GM12872 (cell line): ENCODE measurements around the gene PRCP.

Experiments used
- TF ChIP-seq, protein P1 (sequence below): IDR thresholded peaks from 3 replicates; pipeline ENCODE4 v1.5.1; 2011; ENCODE audit warnings: low read depth, mild to moderate bottlenecking, low read length, moderate library complexity; ENCODE audit not compliant: insufficient read depth

Gene PRCP

DNA sequence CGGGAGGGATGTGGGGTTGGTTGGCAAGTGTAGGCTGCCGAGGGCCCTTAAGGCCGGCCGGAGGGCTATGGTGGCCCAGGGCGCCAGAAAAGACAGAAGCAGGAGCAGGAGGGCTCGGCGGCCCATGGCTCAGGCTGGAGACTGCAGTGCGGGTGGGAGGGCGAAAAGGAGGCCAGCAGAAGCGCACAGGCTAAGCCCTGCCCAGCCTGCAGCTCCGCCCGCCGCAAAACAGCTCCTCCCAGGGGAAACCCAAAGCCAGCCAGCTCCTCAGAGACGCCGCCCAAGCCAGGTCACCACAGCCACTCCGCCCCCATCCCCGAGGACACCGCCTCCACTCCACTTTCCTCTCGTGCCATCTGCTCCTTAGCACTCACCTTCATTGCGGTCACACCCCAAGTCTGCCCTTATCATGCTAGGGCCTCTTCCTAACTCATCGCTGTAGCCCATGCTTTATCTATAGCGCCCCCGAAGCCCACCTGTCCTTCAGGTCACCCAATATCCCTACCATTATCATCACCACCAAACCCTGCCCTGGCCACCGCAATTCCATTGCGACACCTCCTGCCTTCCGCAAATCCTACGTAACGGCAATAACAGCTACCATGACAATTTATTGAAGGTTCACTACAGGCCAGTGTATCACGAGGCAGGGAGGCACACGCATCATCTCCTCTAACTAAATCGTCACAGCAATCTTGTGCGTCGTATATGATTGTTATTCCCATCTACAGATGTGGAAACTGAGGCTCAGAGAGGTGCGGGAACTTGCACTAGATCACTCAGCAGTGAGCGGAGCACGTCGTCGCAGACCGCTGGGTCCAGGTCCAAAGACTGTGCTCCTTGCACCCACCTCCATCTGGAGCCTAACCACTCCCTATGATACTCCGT, at the start of gene PRCP:
Gene PRCP, minus strand, starts transcription at position 154 of the 888 bp plus-strand sequence. Its CDS starts 28 bp downstream, at position 126.
- TF ChIP-seq, protein P1, sequence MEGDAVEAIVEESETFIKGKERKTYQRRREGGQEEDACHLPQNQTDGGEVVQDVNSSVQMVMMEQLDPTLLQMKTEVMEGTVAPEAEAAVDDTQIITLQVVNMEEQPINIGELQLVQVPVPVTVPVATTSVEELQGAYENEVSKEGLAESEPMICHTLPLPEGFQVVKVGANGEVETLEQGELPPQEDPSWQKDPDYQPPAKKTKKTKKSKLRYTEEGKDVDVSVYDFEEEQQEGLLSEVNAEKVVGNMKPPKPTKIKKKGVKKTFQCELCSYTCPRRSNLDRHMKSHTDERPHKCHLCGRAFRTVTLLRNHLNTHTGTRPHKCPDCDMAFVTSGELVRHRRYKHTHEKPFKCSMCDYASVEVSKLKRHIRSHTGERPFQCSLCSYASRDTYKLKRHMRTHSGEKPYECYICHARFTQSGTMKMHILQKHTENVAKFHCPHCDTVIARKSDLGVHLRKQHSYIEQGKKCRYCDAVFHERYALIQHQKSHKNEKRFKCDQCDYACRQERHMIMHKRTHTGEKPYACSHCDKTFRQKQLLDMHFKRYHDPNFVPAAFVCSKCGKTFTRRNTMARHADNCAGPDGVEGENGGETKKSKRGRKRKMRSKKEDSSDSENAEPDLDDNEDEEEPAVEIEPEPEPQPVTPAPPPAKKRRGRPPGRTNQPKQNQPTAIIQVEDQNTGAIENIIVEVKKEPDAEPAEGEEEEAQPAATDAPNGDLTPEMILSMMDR, result 0 out of 3 replicates have a peak, but pooled peaks have one; percentile 5

DNA sequence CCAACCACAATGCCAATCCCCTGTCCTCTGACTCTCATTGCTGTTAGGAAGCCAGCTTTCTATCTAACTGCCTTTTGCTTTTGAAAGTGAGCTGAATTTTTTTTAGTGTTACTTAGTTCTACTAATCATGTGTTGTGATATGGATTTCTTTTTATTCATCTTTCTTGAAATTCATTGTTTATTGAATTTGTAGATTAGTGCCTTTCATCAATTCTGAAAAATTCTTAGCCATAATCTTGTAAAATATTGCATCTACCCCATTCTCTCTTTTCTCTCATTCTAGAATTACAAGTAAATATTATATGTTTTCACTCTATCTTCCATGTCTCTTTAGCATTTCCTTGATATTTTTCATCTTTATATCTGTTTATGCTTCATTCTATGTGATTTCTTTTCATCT, 49.1 kb upstream of the PRCP start:
- TF ChIP-seq, protein P1, result no peak

DNA sequence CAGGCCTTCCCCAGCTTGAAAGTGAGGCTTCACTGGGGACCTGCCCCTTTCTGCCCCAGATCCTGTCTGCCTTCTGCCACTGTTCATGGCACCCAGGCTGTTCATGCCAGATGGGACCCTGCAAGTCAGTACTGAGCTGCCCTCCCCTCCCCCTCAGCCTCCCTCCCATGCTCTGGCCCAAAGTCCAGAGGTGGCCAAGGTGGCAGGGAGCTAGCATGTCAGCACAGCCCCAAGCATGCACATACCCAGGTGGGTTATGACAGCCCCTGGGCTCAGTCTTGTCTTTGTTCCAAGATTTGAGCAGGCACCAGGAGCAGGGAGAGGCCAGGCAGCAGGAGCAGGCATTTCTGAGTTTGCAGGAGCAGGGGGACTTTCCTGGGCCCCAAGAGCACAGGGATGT, 45.5 kb upstream of the PRCP start:
- TF ChIP-seq, protein P1, result no peak

DNA sequence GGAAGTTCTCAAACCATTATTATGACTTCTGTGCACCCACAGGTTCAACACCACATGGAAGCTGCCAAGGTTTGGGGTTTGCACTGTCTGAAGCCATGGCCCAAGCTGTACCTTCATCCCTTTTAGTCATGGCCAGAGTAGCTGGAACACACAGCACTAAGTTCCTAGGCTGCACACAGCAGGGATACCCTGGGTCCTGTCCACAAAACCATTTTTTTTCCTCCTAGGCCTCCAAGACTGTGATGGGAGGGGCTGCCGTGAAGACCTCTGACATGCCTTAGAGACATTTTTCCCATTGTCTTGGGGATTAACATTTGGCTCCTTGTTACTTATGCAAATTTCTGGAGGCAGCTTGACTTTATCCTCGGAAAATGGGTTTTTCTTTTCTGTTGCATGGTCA, 44.0 kb upstream of the PRCP start:
- TF ChIP-seq, protein P1, result no peak

DNA sequence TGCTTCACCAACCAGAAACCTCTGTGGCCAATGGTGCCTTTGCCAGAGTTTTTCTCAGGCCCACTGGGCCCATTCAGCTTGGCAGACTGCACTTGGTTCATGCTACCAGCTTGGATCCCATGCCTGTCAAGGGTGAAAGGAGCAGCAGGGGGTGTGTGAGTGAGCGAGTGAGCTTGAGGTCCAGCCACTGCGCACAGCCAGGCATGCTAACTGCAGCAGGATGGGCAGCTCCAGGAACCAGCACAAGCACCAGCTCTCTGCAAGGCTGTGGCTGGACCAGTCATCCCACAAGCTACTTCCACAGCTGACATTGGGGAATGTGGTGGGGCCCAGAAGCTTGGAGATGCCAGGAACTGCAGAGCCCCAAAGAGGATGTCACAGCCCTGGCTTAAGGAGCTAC, 42.1 kb upstream of the PRCP start:
- TF ChIP-seq, protein P1, result no peak

DNA sequence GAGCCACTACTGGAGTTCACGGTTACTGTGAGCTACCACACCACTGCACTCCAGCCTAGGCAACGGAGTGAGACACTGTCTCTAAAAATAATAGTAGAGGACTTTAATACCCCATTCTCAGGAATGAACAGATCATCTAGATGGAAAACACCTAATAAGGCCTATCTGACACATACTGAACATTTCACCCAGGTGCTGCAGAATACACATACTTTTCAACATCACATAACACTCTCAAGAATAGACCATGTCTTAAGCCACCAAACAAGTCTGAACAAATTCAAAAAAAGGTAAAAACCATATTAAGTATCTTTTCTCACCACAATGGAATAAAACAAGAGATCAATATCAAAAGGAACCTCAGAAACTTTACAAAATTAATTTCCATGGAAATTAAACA, 39.2 kb upstream of the PRCP start:
- TF ChIP-seq, protein P1, result no peak

DNA sequence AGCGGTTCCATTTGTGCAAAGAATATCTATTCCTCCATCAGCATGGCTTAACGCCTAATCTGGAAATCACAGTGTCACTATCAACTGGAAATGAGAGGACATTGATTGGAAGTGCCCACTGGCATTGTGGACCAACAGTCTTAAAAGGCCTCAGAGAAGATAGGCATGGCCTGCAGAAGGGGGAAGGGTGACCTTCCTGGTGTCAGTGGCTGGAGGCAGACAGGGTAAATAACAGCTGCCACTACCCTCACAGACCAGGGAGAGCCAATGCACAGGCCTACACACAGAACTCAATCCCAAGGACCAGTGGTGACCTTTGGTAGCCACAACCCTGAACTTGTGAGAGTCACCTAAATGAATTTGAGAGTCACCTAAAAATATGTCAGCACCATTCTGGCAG, 37.3 kb upstream of the PRCP start:
- TF ChIP-seq, protein P1, result no peak
